CD4-positive, alpha-beta T cell (primary cell): ENCODE data around the gene NAA16. TPM values are rescaled to one million over a fixed set of nuclear protein-coding genes. Genes with fewer than 3 reads are reported as not detected.

ENCODE experiments used
- ATAC-seq: fragments of 200-7000 bp; cut with Tn5 transposase; one replicate; pipeline ENCODE4 v1.10.0; 2022; ENCODE audit warnings: mild to moderate bottlenecking; ENCODE audit not compliant: poor library complexity
- CTCF ChIA-PET: fragments of 350-600 bp; sonication (Branson Sonifier 250); formaldehyde crosslinking; loops from one replicate; lab custom pipeline; 2021; ENCODE audit warnings: antibody characterized with exemption, inconsistent platforms; lab: Charles Lee
- POLR2A ChIA-PET: fragments of 350-600 bp; sonication (Branson Sonifier 250); formaldehyde crosslinking; loops from one replicate; lab custom pipeline; 2021; ENCODE audit warnings: antibody characterized with exemption, inconsistent platforms; lab: Charles Lee
- DNase-seq, 14 experiments: peaks; one replicate each; pipeline ENCODE4 v3.0.0-alpha.2; 2013 to 2020; ENCODE audit warnings: mixed read lengths in 2 of 14
- H3K27ac ChIP-seq, 2 donors: one replicate each; pipeline versions ENCODE4 v1.5.1 to v1.7.0; 2013; ENCODE audit warnings: low read length in 2 of 2, low read depth in 1 of 2, mild to moderate bottlenecking in 1 of 2
- H3K27me3 ChIP-seq, 2 experiments: 1 replicate in 1 of 2; 2 replicates in 1 of 2; pipeline versions ENCODE4 v1.6.1 to v1.7.0; 2013; ENCODE audit warnings: low read length in 2 of 2, control low read depth in 1 of 2, mild to moderate bottlenecking in 1 of 2, moderate library complexity in 1 of 2; ENCODE audit not compliant: insufficient read depth in 2 of 2, control insufficient read depth in 1 of 2
- H3K36me3 ChIP-seq: one replicate; pipeline ENCODE4 v1.6.1; 2013; ENCODE audit warnings: low read length, control low read depth; ENCODE audit not compliant: insufficient read depth
- H3K4me1 ChIP-seq: one replicate; pipeline ENCODE4 v1.6.1; 2013; ENCODE audit warnings: low read length, control low read depth; ENCODE audit not compliant: insufficient read depth
- H3K4me3 ChIP-seq: one replicate; pipeline ENCODE4 v1.5.1; 2013; ENCODE audit warnings: mild to moderate bottlenecking, low read length, moderate library complexity
- H3K9me3 ChIP-seq, 2 experiments: 1 replicate in 1 of 2; 2 replicates in 1 of 2; pipeline versions ENCODE4 v1.6.1 to v1.7.0; 2013; ENCODE audit warnings: low read length in 2 of 2, mild to moderate bottlenecking in 2 of 2, control low read depth in 1 of 2, moderate library complexity in 1 of 2; ENCODE audit not compliant: control insufficient read depth in 1 of 2, insufficient read depth in 1 of 2
- H3K27ac Mint-ChIP-seq: one replicate; pipeline ENCODE4 v1.8.0; 2020; ENCODE audit warnings: mixed read lengths
- H3K27me3 Mint-ChIP-seq: one replicate; pipeline ENCODE4 v1.8.0; 2021; ENCODE audit warnings: mixed read lengths
- H3K36me3 Mint-ChIP-seq: one replicate; pipeline ENCODE4 v1.8.0; 2021; ENCODE audit warnings: low read depth, mixed read lengths
- H3K4me1 Mint-ChIP-seq: one replicate; pipeline ENCODE4 v1.8.0; 2021; ENCODE audit warnings: low read depth, mixed read lengths
- H3K4me3 Mint-ChIP-seq: one replicate; pipeline ENCODE4 v1.8.0; 2020; ENCODE audit warnings: mild to moderate bottlenecking, mixed read lengths
- H3K9me3 Mint-ChIP-seq: one replicate; pipeline ENCODE4 v1.8.0; 2020; ENCODE audit warnings: mixed read lengths
- intact Hi-C, 2 experiments: fragments of 100-400 bp; cut with DNase I in 1 of 2; cut with micrococcal nuclease in 1 of 2; formaldehyde crosslinking; loops; one replicate each; pipeline versions ENCODE4 v1.15.1 to v1.9.0; 2023 to 2025; cut with DNase I, micrococcal nuclease
- polyA plus RNA-seq, 2 donors: library from polyadenylated mRNA; unstranded; fragments of 120-200 nt; gene quantifications; one replicate each; pipeline ENCODE4 v1.2.1, GENCODE V29; 2013
- total RNA-seq, 174 experiments: library from RNA in 2 of 174; stranded (reverse) in 2 of 174; gene quantifications; one replicate each; pipeline ENCODE4 v1.2.3 and lab custom pipeline; 2021 to 2026
- TF ChIP-seq, protein P1 (sequence below): fragments of 200-600 bp; IDR thresholded peaks from one replicate; pipeline ENCODE4 v1.8.0; 2022; ENCODE audit warnings: antibody characterized with exemption, mild to moderate bottlenecking

NAA16 gene
- total RNA-seq, result 10 to 100 TPM; 76.9 to 80.5 TPM
- polyA plus RNA-seq (2013, experiment 1 of 2), result 37.4 TPM
- polyA plus RNA-seq (2013, experiment 2 of 2), result 43.9 TPM
- total RNA-seq (lab: John Stamatoyannopoulos, UW), result 22.6 to 107 (median 71.7) reads per million in 172 experiments

DNA sequence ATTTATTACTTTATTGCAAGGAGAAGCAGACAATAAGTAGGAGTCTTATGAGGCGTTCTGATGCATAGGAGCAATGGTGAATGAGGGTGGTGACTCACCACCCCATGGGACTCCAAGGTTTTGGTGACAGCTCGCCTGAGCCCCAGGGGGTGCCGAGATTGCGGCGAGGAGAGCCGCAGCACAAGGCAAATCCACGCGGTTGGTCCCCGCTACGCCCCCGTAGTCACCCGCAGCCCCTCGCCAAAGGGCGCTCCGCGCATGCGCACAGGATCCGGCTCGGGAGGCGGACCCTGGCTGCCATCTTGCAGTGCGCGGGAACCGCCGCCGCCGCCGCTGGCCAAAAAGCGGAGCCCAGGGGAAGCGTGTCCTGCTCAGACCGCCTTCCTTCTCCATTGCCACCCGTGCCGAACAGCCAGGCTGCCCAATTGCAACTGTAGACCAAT lies at the start of gene NAA16:
Gene NAA16, plus strand, starts transcription at position 305 of the 443 bp plus-strand sequence. CDS start 262 bp downstream, outside the sequence.
- H3K4me3 ChIP-seq, result peak within 1 kb of the TSS; percentile 90
- H3K9me3 Mint-ChIP-seq, result no peaks in the 10 kb centered on the region
- peak; percentile 85 for ATAC-seq
- H3K27me3 Mint-ChIP-seq, result no peaks in the 10 kb centered on the region
- no peaks in the 10 kb centered on the region for H3K9me3 ChIP-seq
- H3K27ac ChIP-seq, result peak within 1 kb of the TSS; percentile 55 to 85
- peak; percentile 89 to 97 (median 94) for DNase-seq
- TF ChIP-seq, protein P1, sequence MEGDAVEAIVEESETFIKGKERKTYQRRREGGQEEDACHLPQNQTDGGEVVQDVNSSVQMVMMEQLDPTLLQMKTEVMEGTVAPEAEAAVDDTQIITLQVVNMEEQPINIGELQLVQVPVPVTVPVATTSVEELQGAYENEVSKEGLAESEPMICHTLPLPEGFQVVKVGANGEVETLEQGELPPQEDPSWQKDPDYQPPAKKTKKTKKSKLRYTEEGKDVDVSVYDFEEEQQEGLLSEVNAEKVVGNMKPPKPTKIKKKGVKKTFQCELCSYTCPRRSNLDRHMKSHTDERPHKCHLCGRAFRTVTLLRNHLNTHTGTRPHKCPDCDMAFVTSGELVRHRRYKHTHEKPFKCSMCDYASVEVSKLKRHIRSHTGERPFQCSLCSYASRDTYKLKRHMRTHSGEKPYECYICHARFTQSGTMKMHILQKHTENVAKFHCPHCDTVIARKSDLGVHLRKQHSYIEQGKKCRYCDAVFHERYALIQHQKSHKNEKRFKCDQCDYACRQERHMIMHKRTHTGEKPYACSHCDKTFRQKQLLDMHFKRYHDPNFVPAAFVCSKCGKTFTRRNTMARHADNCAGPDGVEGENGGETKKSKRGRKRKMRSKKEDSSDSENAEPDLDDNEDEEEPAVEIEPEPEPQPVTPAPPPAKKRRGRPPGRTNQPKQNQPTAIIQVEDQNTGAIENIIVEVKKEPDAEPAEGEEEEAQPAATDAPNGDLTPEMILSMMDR, result no peak
- no peaks in the 10 kb centered on the region for H3K36me3 ChIP-seq
- peaks cover 35% of the 10 kb centered on the region for H3K4me1 ChIP-seq
- ChIA-PET CTCF (interaction anchor here (1.0 kb wide), 1 partner anchor 342 kb away, joined by 7 read pairs; no protein-coding TSS in a partner anchor), POLR2A (interaction anchor here (0.6 to 0.9 kb wide), 9 partner anchors 15 to 285 kb away, joined by 3 to 4 read pairs (median 3); partner anchors contain the start of gene MTRF1)
- peaks cover 55% of the 10 kb centered on the region for H3K4me1 Mint-ChIP-seq
- intact Hi-C loops, result loop anchor here (1.0 to 10.0 kb wide), 5 partner anchors 36 to 246 kb away; partner anchors contain the start of genes MTRF1 (in 2 of the 2), KBTBD6 (in 1 of the 2), KBTBD7 (in 1 of the 2) and WBP4 (in 1 of the 2)
- no peaks in the 10 kb centered on the region for H3K27me3 ChIP-seq
- peak within 1 kb of the TSS; percentile 97 for H3K4me3 Mint-ChIP-seq
- H3K36me3 Mint-ChIP-seq, result peaks cover 17% of the 10 kb centered on the region
- H3K27ac Mint-ChIP-seq, result peak within 1 kb of the TSS; percentile 98

- Mint-ChIP-seq H3K27ac (peak within 1 kb of the TSS; percentile 96), H3K36me3 (peaks cover 48% of the 10 kb centered on the region), H3K9me3 (peaks cover 1% of the 10 kb centered on the region), H3K4me3 (peak within 1 kb of the TSS; percentile 99), H3K27me3 (no peaks in the 10 kb centered on the region), H3K4me1 (peaks cover 36% of the 10 kb centered on the region)
- peak within 1 kb of the TSS; percentile 77 to 78 for H3K27ac ChIP-seq
- ChIA-PET CTCF (interaction anchor here (1.4 kb wide), 1 partner anchor 67 kb away, joined by 3 read pairs; no protein-coding TSS in a partner anchor), POLR2A (interaction anchor here (0.5 to 2.7 kb wide), 11 partner anchors 9 to 599 kb away, joined by 3 to 12 read pairs (median 4); partner anchors contain the start of gene WBP4)
- peaks cover 13% of the 10 kb centered on the region for H3K4me1 ChIP-seq
- ATAC-seq (peak; percentile 92), DNase-seq (peak; percentile 62 to 91 (median 76))
- no peaks in the 10 kb centered on the region for H3K27me3 ChIP-seq
- peak within 1 kb of the TSS; percentile 68 for H3K4me3 ChIP-seq
- intact Hi-C loops, result loop anchor here (1.0 to 10.0 kb wide), 7 partner anchors 48 to 1009 kb away; partner anchors contain the start of genes KBTBD7 (in 2 of the 2), NAA16 (in 2 of the 2), AKAP11 (in 1 of the 2) and KBTBD6 (in 1 of the 2)
- peaks cover 16% of the 10 kb centered on the region for H3K36me3 ChIP-seq
- peaks cover 0 to 3% of the 10 kb centered on the region in 2 experiments for H3K9me3 ChIP-seq
- TF ChIP-seq, protein P1, result no peak
These were observed 47.7 kb upstream of the NAA16 start, which contains the start of gene MTRF1 for GRCh38 chr13:41263261-41263971. TSS of gene MTRF1 (minus strand) at chr13:41263576. CDS start at chr13:41260907, 2,669 bp downstream.

DNA sequence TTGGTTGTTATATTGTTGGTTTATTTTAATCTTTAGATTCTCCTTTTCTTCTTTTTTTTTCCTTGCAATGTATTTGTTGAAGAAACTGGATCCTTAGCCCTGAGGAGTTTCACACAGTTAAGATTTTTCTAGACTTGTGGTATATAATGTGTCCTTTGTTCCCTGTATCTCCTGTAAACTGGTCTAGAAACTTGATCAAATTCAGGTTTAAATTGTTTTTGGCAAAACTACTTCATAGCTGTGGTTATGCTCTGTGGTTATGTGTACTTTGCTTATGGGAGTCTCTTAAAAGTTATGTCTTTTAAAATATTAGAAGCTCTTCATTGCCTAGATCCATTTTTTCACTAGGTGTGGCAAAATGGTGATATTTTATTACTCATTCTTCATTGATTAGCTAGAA lies 44.0 kb upstream of the NAA16 start:
- peaks cover 34% of the 10 kb centered on the region for H3K36me3 Mint-ChIP-seq
- POLR2A ChIA-PET, result interaction anchor here (0.8 kb wide), 1 partner anchor 44 kb away, joined by 3 read pairs; the partner anchor contains the start of gene NAA16
- no peaks in the 10 kb centered on the region for H3K27me3 Mint-ChIP-seq
- TF ChIP-seq, protein P1, result no peak
- no peaks in the 10 kb centered on the region for H3K27me3 ChIP-seq
- no peaks in the 10 kb centered on the region for H3K36me3 ChIP-seq
- peaks cover 2% of the 10 kb centered on the region for H3K9me3 Mint-ChIP-seq
- intact Hi-C loops, result loop anchor here in 1 of 2 experiments (10.0 kb wide), 1 partner anchor 492 kb away; the partner anchor contains the start of gene MRPS31
- peaks cover 36% of the 10 kb centered on the region for H3K4me1 Mint-ChIP-seq
- no peak overlapping the region for H3K27ac ChIP-seq
- DNase-seq, result no peak
- H3K9me3 ChIP-seq, result peaks cover 3 to 11% of the 10 kb centered on the region in 2 experiments
- CTCF ChIA-PET, result interaction anchor here (1.1 kb wide), 1 partner anchor 9 kb away, joined by 3 read pairs; no protein-coding TSS in a partner anchor
- peak overlapping the region; percentile 52 for H3K27ac Mint-ChIP-seq
- peaks cover 12% of the 10 kb centered on the region for H3K4me1 ChIP-seq
- ATAC-seq, result no peak
- H3K4me3 Mint-ChIP-seq, result peak overlapping the region; percentile 9
- H3K4me3 ChIP-seq, result no peak overlapping the region
